Uterus (tissue), 2 donors: ENCODE results near the gene PAQR8.

Experiments used
- CTCF ChIP-seq, 4 experiments: fragments of 200-600 bp in 2 of 4; fragments of 450-650 bp in 2 of 4; sonication (generic) in 2 of 4; IDR thresholded peaks; one replicate each; pipeline ENCODE4 v1.5.1; 2016 to 2019; ENCODE audit warnings: antibody characterized with exemption in 4 of 4, mild to moderate bottlenecking in 2 of 4, moderate library complexity in 1 of 4
- POLR2A ChIP-seq, 2 donors: fragments of 450-650 bp; IDR thresholded peaks; one replicate each; pipeline ENCODE4 v1.6.1; 2016; ENCODE audit warnings: antibody characterized with exemption in 2 of 2, mild to moderate bottlenecking in 1 of 2, moderate library complexity in 1 of 2

- TF ChIP-seq CTCF (IDR thresholded peaks at IDR 0.05) = no peak
- TF ChIP-seq POLR2A (IDR thresholded peaks at IDR 0.05) = no peak
Observed at GRCh38 chr6:52400313-52401041, 38.5 kb downstream of the PAQR8 start.
